HUES48 (cell line): Measurements from ENCODE around the gene GOLGA8H.
"Not testable (repeated sequence)": the region's sequence is repeated elsewhere in the genome, so short reads cannot be mapped to it uniquely, and the experiment has no call there.

Experiments used
- H3K27ac ChIP-seq: one replicate; pipeline ENCODE4 v1.7.0; 2013; ENCODE audit warnings: low read depth, low read length, inconsistent platforms
- H3K27me3 ChIP-seq: 2 replicates; pipeline ENCODE4 v1.6.1; 2013; ENCODE audit warnings: mild to moderate bottlenecking, low read length; ENCODE audit not compliant: control insufficient read depth, insufficient read depth
- H3K36me3 ChIP-seq: 2 replicates; pipeline ENCODE4 v1.6.1; 2013; ENCODE audit warnings: low read length; ENCODE audit not compliant: control insufficient read depth, insufficient read depth
- H3K4me1 ChIP-seq: 2 replicates; pipeline ENCODE4 v1.6.1; 2013; ENCODE audit warnings: mild to moderate bottlenecking, low read length; ENCODE audit not compliant: control insufficient read depth, insufficient read depth
- H3K4me3 ChIP-seq: 2 replicates; pipeline ENCODE4 v1.5.1; 2013; ENCODE audit warnings: mild to moderate bottlenecking, low read depth, low read length
- H3K9ac ChIP-seq: 2 replicates; pipeline ENCODE4 v1.6.1; 2013; ENCODE audit warnings: mild to moderate bottlenecking, low read depth, low read length, moderate library complexity
- H3K9me3 ChIP-seq: 2 replicates; pipeline ENCODE4 v1.6.1; 2013; ENCODE audit warnings: low read length; ENCODE audit not compliant: control insufficient read depth, insufficient read depth

GOLGA8H gene, protein sequence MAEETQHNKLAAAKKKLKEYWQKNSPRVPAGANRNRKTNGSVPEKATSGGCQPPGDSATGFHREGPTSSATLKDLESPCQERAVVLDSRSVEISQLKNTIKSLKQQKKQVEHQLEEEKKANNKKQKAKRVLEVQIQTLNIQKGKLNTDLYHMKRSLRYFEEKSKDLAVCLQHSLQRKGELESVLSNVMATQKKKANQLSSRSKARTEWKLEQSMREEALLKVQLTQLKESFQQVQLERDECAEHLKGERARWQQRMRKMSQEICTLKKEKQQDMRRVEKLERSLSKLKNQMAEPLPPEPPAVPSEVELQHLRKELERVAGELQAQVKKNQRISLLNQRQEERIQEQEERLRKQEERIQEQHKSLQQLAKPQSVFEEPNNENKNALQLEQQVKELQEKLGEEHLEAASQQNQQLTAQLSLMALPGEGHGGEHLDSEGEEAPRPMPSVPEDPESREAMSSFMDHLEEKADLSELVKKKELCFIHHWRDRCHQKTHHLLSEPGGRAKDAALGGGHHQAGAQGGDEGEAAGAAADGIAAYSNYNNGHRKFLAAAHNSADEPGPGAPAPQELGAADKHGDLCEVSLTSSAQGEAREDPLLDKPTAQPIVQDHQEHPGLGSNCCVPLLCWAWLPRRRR

DNA sequence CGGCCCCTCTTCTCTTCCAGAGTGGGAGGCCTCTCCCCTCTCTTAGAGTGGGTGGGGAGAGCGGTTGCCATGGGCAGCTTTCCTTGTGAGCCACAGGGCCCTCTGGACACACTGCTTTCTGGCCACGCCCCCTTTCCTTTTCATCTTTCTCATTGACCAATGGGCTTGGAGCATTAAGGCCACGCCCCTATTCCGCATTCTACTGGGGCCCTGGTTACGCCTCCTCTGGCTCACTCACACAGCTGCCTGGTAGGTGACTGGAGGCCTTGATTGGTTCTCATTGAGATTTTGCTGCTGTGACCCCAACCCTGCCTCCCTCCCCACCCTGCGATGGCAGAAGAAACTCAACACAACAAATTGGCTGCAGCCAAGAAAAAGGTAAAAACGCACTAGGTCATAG is at the start of gene GOLGA8H:
GOLGA8H (plus strand) TSS at position 233 of the 400 bp plus-strand sequence; CDS start at position 331, 98 bp downstream.
- not testable (repeated sequence) for H3K9ac ChIP-seq, H3K4me1 ChIP-seq, H3K4me3 ChIP-seq, H3K36me3 ChIP-seq, H3K9me3 ChIP-seq, H3K27me3 ChIP-seq, H3K27ac ChIP-seq

DNA sequence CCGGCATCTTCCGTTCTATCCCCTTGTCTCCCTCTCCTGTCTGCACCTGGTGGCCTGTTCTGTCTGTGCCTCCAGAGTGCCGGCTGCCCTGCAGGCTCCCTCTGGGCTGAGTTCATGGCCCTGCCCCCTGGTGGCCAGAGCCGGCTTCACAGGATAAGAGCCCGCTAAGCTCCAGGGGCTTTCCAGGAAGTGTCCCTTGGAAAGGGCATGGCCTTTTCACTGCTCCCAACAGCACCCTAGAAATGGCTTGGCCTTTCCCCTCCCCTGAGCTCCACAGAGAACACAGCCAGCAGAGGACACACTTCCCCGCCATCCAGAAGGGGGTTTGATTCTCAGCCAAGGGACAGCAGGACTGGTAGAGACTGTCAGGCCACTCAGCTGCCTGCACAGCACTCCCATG is 36.9 kb upstream of the GOLGA8H start:
- H3K27ac ChIP-seq, H3K9ac ChIP-seq: not testable (repeated sequence)

DNA sequence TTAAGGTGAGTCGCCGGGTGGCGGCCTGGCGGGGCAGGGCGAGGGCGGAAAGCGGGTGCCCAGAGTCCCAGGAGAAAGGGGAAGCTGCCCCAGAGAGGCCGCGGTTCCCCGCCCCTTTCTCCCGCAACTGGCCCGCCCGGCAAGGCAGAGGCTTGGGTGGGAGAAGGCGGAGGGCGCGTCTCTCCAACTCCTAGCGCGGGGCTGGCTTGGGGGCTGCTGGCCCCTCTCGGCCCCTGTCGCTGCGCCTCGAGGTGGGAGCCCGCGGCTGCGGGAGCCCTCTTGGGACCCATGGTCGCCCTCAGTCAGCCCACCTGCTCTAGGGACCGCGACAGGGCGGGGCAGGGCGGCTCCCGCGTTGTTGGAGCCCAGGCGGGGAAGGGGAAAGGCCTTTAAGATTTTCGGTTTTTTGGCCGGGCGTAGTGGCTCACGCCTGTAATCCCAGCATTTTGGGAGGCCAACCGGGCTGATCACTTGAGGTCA is 30.8 kb upstream of the GOLGA8H start:
- H3K27me3 ChIP-seq, H3K27ac ChIP-seq, H3K9me3 ChIP-seq, H3K4me3 ChIP-seq, H3K36me3 ChIP-seq, H3K9ac ChIP-seq, H3K4me1 ChIP-seq: not testable (repeated sequence)

More for the DNA sequence above, 36.9 kb upstream of the GOLGA8H start:
- not testable (repeated sequence) for H3K4me3 ChIP-seq, H3K36me3 ChIP-seq, H3K4me1 ChIP-seq, H3K9me3 ChIP-seq, H3K27me3 ChIP-seq

DNA sequence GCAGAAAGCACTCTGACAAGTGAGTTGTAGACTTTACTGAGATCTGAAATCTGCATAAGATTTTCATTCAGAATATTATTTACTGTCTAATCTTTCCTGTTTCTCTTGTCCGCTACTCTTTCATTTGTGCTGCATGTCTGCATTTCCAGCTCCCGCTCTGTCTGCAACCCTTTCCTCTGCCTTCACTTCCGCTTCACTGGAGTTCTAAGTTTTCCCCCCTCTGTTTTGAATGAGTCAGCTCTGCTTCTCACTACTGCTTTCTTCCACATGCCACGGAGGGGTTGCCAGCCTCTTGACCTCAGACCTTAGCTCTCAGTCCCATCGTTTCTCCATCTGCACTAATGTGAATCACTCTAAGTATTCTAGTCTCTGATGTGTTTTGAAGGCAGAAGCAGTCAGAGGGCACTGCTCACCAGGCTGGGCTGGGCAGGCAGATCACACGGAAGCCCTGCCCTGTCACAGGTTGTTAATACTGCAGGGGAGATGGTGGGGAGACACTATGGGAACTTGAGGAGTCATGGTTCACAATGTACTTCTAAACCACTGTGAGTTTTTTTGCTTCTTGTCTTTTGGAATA is 24.3 kb upstream of the GOLGA8H start:
- not testable (repeated sequence) for H3K4me3 ChIP-seq, H3K9ac ChIP-seq, H3K4me1 ChIP-seq, H3K9me3 ChIP-seq, H3K36me3 ChIP-seq, H3K27ac ChIP-seq, H3K27me3 ChIP-seq

DNA sequence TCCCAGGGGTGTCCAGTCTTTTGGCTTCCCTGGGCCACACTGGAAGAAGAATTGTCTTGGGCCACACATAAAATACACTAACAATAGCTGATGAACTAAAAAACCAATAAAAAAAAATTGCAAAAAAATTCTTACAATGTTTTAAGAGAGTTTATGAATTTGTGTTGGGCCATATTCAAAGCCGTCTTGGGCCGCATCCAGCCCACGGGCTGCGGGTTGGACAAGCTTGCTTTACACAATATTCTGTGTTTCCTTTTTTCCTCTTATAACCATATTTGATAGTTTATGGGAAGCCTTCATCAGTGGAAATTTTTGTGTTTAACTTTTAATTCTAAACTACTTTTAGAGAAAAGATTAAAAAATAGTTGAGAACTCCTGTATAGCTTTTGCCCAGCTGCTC is 23.1 kb upstream of the GOLGA8H start:
- not testable (repeated sequence) for H3K27ac ChIP-seq, H3K9ac ChIP-seq, H3K9me3 ChIP-seq, H3K4me3 ChIP-seq, H3K4me1 ChIP-seq, H3K27me3 ChIP-seq, H3K36me3 ChIP-seq

DNA sequence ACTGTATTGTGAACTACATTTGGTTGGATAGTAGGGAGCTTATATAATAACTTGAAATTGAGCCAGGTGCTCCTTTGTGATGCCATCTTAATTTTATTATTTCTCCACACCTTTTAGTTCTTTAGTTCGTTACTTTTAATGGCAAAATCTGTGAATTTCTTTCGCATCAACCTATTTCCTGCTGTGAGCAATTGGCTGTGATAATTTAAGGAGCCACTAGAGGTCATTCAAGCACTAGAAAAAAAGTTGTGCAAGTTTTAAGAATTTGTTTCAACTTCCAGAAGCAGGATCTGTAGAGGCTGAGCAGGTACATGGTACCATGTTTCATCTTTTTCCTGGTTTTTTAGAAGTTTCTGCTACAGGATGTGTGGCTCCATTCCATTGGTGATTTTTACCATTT is 4.9 kb upstream of the GOLGA8H start:
- not testable (repeated sequence) for H3K4me3 ChIP-seq, H3K27me3 ChIP-seq, H3K36me3 ChIP-seq, H3K9ac ChIP-seq, H3K27ac ChIP-seq, H3K4me1 ChIP-seq, H3K9me3 ChIP-seq

DNA sequence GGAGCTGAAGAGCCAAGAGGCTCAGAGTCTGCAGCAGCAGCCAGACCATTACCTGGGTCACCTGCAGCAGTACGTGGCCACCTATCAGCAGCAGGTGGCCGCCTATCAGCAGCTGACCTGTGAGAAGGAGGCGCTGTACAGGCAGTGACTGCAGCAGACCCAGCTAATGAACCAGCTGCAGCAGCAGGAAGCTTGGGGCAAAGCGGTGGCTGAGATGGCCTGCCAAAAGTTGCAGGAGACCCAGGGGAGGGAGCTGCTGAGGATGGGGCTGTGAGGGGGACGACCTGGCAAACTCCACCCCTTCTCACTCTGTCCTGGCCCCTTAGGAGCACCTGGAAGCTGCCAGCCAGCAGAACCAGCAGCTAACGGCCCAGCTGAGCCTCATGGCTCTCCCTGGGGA is 8.4 kb downstream of the GOLGA8H start:
- H3K9ac ChIP-seq, H3K4me3 ChIP-seq, H3K4me1 ChIP-seq, H3K27me3 ChIP-seq, H3K27ac ChIP-seq, H3K36me3 ChIP-seq, H3K9me3 ChIP-seq: not testable (repeated sequence)

DNA sequence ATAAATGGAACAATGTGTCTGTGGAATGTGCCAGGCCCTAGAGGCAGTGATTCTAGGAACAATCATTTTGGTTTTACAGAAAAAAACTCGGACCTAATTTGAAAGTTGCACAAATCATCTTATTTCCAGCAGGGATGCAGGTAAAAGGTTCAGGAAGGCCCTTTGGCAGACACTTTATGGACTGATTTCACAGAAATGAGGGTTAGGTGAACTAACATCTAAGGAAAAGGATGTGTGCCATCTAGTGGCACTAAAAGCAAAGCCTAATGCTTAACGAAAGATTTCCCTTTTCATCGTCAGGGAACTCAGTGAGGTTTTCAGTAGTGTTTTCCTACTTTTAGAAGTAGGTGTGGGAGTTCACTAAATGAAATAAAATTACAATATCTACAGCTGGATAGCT is 17.5 kb downstream of the GOLGA8H start:
- not testable (repeated sequence) for H3K27ac ChIP-seq, H3K36me3 ChIP-seq, H3K4me1 ChIP-seq, H3K9me3 ChIP-seq, H3K4me3 ChIP-seq, H3K27me3 ChIP-seq, H3K9ac ChIP-seq

DNA sequence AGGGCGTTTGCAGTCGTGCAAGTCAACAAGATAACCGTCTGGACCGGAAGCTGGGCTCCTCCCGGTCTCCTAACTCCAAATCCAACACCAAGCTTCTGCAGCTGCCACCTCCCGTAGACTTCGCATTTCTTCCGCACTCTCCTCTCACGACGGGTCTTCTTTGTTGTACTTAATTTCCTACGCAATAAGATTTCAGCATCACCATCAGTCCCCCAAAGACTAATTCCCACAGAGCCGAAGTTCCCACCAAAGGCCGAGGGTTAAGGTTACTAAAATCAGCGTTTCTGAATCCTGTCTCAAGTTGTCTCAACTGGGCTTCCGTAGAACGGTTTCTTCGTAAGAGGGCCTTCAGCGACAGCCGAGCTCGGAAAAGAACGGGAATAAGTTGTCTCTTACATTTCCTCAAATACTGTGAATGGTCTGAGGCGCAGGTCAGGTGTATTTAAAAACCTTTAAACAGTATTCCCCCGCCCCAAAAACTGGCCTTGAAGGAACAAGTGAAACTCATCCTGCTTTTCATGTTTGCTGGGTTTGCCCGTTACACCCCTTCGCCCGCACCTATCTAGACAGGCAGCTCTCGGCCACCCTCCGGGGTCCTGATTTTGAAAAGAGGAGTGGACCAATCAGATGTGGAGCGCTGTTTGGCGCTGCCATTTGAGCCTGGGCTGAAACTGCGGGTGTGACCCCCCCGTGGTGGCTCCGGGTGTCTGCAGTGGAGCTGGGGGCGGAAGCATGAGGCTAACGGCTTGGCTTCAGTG is 21.8 kb downstream of the GOLGA8H start, which contains the start of gene ARHGAP11B:
ARHGAP11B (plus strand) TSS at position 693 of the 758 bp plus-strand sequence.
- H3K27me3 ChIP-seq, H3K4me1 ChIP-seq, H3K9me3 ChIP-seq, H3K36me3 ChIP-seq: not testable (repeated sequence)
- Histone ChIP-seq H3K9ac (peak within 1 kb of the TSS; percentile 67), H3K4me3 (peak within 1 kb of the TSS; percentile 75), H3K27ac (peak within 1 kb of the TSS; percentile 81)

DNA sequence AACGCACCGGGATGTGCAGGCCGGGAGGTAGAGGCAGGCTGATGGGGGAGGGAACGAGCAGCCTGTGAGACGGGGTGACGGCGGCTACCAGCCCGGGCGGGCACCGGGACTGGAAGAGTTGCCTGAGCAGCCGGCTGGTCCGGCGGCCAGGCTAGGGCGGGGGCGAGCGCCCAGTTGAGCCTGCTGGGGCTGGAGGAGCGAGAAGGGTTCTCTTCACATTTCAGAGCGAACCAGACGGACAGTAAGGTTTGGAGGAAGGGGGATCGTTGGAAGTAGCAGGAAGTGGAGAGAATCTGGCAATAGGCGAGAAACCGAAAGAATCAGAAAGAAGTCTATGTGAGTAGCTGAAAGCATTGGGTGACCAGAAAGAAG is 22.4 kb downstream of the GOLGA8H start:
- H3K9me3 ChIP-seq, H3K36me3 ChIP-seq, H3K27me3 ChIP-seq, H3K4me1 ChIP-seq: not testable (repeated sequence)
- Histone ChIP-seq H3K4me3 (peak overlapping the region; percentile 75), H3K27ac (peak overlapping the region; percentile 81), H3K9ac (0 out of 2 replicates have a peak overlapping the region, but pooled peaks have one; percentile 48)

DNA sequence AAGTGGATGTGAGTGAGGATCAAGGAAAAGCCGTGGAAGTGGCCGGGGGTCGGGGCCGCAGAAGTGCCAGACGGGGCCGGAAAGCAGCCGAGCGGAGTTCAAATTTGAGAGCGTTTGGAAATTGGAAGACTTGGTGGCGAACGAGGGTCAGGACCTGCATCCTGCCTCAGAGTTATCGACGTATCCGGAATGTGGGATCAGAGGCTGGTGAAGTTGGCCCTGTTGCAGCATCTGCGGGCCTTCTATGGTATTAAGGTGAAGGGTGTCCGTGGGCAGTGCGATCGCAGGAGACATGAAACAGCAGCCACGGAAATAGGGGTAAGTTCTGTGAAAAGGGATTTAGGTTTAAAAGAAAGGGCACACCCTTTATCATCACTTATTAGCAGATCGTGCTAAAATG is 22.8 kb downstream of the GOLGA8H start:
- H3K27ac ChIP-seq, H3K36me3 ChIP-seq, H3K9ac ChIP-seq, H3K27me3 ChIP-seq, H3K4me1 ChIP-seq, H3K9me3 ChIP-seq: not testable (repeated sequence)
- H3K4me3 ChIP-seq, result peak overlapping the region; percentile 75
